HFFc6 (cell line): ENCODE results near the gene UQCC5. TPM values are rescaled to one million over a fixed set of nuclear protein-coding genes. Genes with fewer than 3 reads are reported as not detected.
A peak's percentile ranks its signal among the peaks of the same experiment; 100 is the strongest.

Experiments
- DNase-seq: peaks from one replicate; pipeline ENCODE4 v3.0.0-alpha.2; 2018
- H3K27ac Mint-ChIP-seq: 2 replicates; pipeline ENCODE4 v1.8.0; 2020; ENCODE audit warnings: mild to moderate bottlenecking, mixed read lengths
- H3K27me3 Mint-ChIP-seq: 2 replicates; pipeline ENCODE4 v1.8.0; 2021; ENCODE audit warnings: mild to moderate bottlenecking, moderate library complexity, mixed read lengths; ENCODE audit not compliant: insufficient read depth
- H3K36me3 Mint-ChIP-seq: 2 replicates; pipeline ENCODE4 v1.8.0; 2021; ENCODE audit warnings: low read depth, mixed read lengths
- H3K4me1 Mint-ChIP-seq: 2 replicates; pipeline ENCODE4 v1.8.0; 2020; ENCODE audit warnings: low read depth, mixed read lengths
- H3K4me3 Mint-ChIP-seq: 2 replicates; pipeline ENCODE4 v1.8.0; 2020; ENCODE audit warnings: mild to moderate bottlenecking, moderate library complexity, mixed read lengths
- H3K9me3 Mint-ChIP-seq: 2 replicates; pipeline ENCODE4 v1.8.0; 2020; ENCODE audit warnings: mild to moderate bottlenecking, mixed read lengths
- CTCF ChIP-seq: fragments of 200-600 bp; sonication (generic); IDR thresholded peaks from 2 replicates; pipeline ENCODE4 v1.5.0; 2021; ENCODE audit warnings: antibody characterized with exemption, mild to moderate bottlenecking
- total RNA-seq, 6 experiments: library from RNA; stranded (reverse); fragmentation: NEBNext Ultra II Directional; extraction: Animal tissue kit (Norgen Biotek cat#: 25700); gene quantifications; 2 replicates in 1 of 6; 3 replicates in 5 of 6; pipeline ENCODE4 v1.2.3, GENCODE V29; 2021

UQCC5 gene
- total RNA-seq, 6 experiments from 2014 or later: 22.2 to 38.4 (median 28.3) TPM

- H3K9me3 Mint-ChIP-seq: no peaks in the 10 kb centered on the region
- H3K27me3 Mint-ChIP-seq: peaks cover 2% of the 10 kb centered on the region; the same call in 1 of the 2 replicates
- H3K4me3 Mint-ChIP-seq: no peak overlapping the region
- 0 out of 2 replicates have a peak, but pooled peaks have one; percentile 15 for TF ChIP-seq CTCF
- peaks cover 30% of the 10 kb centered on the region for H3K4me1 Mint-ChIP-seq
- no peak overlapping the region for H3K27ac Mint-ChIP-seq
- no peak for DNase-seq
- H3K36me3 Mint-ChIP-seq: peaks cover 7% of the 10 kb centered on the region
These were observed 42.0 kb upstream of the UQCC5 start for GRCh38 chr3:52494445-52494844.

GRCh38 chr3:52494886-52495495 is 41.4 kb upstream of the UQCC5 start, which contains the start of gene STAB1:
Gene STAB1, plus strand, starts transcription at chr3:52495338. Its CDS starts 76 bp downstream, at chr3:52495414.
- Mint-ChIP-seq H3K4me1 (peaks cover 29% of the 10 kb centered on the region), H3K4me3 (no peak within 1 kb of the TSS), H3K9me3 (no peaks in the 10 kb centered on the region), H3K36me3 (peaks cover 7% of the 10 kb centered on the region), H3K27ac (peak within 1 kb of the TSS; percentile 42; the same call in 1 of the 2 replicates), H3K27me3 (peaks cover 2% of the 10 kb centered on the region; the same call in 1 of the 2 replicates)
- TF ChIP-seq CTCF: no peak
- no peak for DNase-seq

DNA sequence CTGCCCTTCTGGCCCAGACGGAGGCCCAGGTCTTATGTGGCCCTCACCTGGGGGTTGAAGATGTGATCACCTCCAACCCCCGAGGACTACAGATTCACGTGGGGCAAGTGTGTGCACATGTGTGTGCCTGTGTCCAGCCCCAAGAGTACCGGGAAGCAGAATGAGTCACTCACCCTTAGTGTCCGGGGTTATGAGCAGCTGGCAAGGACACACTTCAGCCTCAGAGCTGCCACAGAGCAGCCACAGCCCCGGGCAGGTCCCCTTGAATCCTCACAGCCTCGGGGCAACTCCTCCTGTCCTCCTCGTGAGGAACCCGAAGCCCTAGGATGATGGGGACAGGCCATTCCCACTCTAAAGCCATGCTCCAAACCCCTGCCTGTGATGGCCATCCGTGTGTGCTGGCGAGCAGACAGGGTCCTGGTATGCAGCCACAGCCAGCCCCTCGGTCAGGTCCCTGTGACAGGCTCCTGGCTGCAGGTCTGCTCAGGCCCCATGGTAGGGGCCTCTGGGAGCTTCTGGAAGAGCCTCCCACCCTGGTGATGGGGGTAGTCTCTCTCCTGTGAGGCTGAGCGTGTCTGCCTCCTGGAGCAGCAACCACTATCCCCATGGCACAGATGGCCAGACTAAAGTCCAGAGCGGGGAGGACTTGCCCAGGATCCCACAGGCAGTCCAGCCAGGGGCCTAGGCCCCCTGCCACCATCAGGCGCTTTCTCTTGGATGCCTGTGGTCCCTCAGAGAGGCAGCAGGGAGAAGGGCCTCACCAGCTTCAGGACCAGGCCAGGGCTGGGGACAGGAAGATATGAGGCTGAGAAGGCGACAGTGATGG is 40.4 kb upstream of the UQCC5 start:
- H3K4me3 Mint-ChIP-seq: no peak overlapping the region
- peak overlapping the region; percentile 42; the same call in 1 of the 2 replicates for H3K27ac Mint-ChIP-seq
- no peaks in the 10 kb centered on the region for H3K9me3 Mint-ChIP-seq
- DNase-seq: peak; percentile 49
- peaks cover 19% of the 10 kb centered on the region for H3K4me1 Mint-ChIP-seq
- no peak for TF ChIP-seq CTCF
- peaks cover 7% of the 10 kb centered on the region for H3K36me3 Mint-ChIP-seq
- peaks cover 2% of the 10 kb centered on the region; the same call in 1 of the 2 replicates for H3K27me3 Mint-ChIP-seq

GRCh38 chr3:52498137-52499054 is 38.0 kb upstream of the UQCC5 start:
- H3K27ac Mint-ChIP-seq: peak overlapping the region; percentile 42; the same call in 1 of the 2 replicates
- TF ChIP-seq CTCF: no peak
- H3K36me3 Mint-ChIP-seq: no peaks in the 10 kb centered on the region
- H3K9me3 Mint-ChIP-seq: no peaks in the 10 kb centered on the region
- H3K27me3 Mint-ChIP-seq: peaks cover 2% of the 10 kb centered on the region; the same call in 1 of the 2 replicates
- no peak overlapping the region for H3K4me3 Mint-ChIP-seq
- H3K4me1 Mint-ChIP-seq: peaks cover 15% of the 10 kb centered on the region
- DNase-seq: no peak

GRCh38 chr3:52501046-52501445 is 35.4 kb upstream of the UQCC5 start:
- TF ChIP-seq CTCF: no peak
- Mint-ChIP-seq H3K4me1 (peaks cover 10% of the 10 kb centered on the region), H3K4me3 (no peak overlapping the region), H3K9me3 (no peaks in the 10 kb centered on the region), H3K27ac (no peak overlapping the region), H3K36me3 (no peaks in the 10 kb centered on the region), H3K27me3 (peaks cover 5% of the 10 kb centered on the region; the same call in 1 of the 2 replicates)
- no peak for DNase-seq
